Bronchial epithelial cell (primary cell): ENCODE data around the gene MAN1B1. TPM values are rescaled to one million over a fixed set of nuclear protein-coding genes. Genes with fewer than 3 reads are reported as not detected.

Source experiments
- DNase-seq: peaks from one replicate; pipeline ENCODE4 v3.0.0-alpha.2; 2010; ENCODE audit warnings: low read depth
- FAIRE-seq: peaks from 2 replicates; lab custom pipeline; 2011; peaks lifted over from hg19 to GRCh38; lab: Jason Lieb, UNC
- H3K27me3 ChIP-seq: 2 replicates; pipeline ENCODE4 v1.5.1; 2011; ENCODE audit warnings: low read length; ENCODE audit not compliant: control insufficient read depth, insufficient read depth
- H3K36me3 ChIP-seq: 2 replicates; pipeline ENCODE4 v1.5.1; 2011; ENCODE audit warnings: low read length; ENCODE audit not compliant: control insufficient read depth, insufficient read depth
- H3K4me3 ChIP-seq: 2 replicates; pipeline ENCODE4 v1.5.1; 2011; ENCODE audit warnings: mild to moderate bottlenecking, low read depth, low read length, control low read depth
- total RNA-seq: library from RNA; depleted of rRNA; stranded (reverse); fragments of >200 nt; gene quantifications from 2 replicates; pipeline ENCODE4 v1.2.1, GENCODE V29; 2014
- TF ChIP-seq, protein P1 (sequence below): IDR thresholded peaks from 2 replicates; pipeline ENCODE4 v1.5.1; 2011; ENCODE audit warnings: mild to moderate bottlenecking, moderate library complexity, low read length, control low read depth, inconsistent platforms; ENCODE audit not compliant: insufficient read depth, severe bottlenecking

The MAN1B1 gene
- total RNA-seq, 1 donor from 2014 or later = 65.3 TPM

DNA sequence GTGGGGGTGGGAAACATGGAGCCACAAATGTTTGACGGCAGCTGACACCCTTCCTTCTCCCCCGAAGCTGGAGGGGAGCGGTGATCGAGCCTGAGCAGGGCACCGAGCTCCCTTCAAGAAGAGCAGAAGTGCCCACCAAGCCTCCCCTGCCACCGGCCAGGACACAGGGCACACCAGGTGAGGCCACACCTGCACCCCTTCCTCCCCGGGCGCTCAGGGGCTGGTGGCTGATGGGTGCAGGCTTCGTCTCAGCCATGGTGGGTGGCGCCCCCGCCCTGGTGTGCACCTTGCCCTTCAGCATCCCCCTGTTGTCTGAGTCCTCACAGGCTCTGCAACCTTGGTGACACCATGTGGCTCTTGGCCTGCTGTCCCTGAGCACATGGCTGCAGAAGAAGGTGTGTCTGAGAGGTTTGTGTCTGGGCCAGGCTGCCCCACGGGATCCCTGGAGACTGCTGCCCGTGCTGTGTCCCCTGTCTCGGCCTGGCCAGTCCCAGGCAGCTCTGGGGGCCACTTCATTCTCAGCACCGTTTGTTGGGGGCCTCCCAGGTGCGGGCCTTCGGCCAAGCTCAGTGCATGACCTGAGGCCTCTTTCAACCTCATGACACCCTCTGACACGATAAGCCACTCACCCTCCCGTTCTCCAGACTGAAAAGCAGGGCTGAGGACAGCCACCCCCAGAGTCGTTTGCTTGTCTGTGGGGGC is 11.1 kb downstream of the MAN1B1 start:
- TF ChIP-seq, protein P1, sequence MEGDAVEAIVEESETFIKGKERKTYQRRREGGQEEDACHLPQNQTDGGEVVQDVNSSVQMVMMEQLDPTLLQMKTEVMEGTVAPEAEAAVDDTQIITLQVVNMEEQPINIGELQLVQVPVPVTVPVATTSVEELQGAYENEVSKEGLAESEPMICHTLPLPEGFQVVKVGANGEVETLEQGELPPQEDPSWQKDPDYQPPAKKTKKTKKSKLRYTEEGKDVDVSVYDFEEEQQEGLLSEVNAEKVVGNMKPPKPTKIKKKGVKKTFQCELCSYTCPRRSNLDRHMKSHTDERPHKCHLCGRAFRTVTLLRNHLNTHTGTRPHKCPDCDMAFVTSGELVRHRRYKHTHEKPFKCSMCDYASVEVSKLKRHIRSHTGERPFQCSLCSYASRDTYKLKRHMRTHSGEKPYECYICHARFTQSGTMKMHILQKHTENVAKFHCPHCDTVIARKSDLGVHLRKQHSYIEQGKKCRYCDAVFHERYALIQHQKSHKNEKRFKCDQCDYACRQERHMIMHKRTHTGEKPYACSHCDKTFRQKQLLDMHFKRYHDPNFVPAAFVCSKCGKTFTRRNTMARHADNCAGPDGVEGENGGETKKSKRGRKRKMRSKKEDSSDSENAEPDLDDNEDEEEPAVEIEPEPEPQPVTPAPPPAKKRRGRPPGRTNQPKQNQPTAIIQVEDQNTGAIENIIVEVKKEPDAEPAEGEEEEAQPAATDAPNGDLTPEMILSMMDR = no peak
- FAIRE-seq = no peak
- Histone ChIP-seq H3K27me3 (no peaks in the 10 kb centered on the region), H3K4me3 (no peak overlapping the region), H3K36me3 (peaks cover 41% of the 10 kb centered on the region)
- no peak for DNase-seq

DNA sequence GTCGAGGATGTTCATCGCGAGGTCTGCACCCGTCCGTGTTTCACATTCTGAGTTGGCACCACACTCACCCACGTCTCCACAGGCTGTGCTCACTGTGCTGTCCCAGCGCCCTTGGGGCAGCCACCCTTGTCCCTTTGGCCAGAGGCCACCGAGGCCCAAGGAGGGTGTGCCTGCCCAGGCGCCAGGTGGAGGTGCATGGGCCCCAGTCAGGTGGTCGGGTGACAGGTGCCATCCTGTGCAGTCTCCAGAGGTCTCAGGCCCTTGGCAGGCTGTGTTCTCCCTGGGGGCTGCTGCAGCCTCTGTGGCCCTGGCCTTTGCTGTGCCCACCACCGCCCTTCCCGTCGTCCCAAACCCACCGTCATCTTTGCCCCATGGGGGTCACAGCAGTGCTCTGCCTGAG is 12.4 kb downstream of the MAN1B1 start:
- TF ChIP-seq, protein P1 = no peak
- no peak for FAIRE-seq
- Histone ChIP-seq H3K4me3 (no peak overlapping the region), H3K27me3 (no peaks in the 10 kb centered on the region), H3K36me3 (peaks cover 48% of the 10 kb centered on the region)
- DNase-seq = no peak

DNA sequence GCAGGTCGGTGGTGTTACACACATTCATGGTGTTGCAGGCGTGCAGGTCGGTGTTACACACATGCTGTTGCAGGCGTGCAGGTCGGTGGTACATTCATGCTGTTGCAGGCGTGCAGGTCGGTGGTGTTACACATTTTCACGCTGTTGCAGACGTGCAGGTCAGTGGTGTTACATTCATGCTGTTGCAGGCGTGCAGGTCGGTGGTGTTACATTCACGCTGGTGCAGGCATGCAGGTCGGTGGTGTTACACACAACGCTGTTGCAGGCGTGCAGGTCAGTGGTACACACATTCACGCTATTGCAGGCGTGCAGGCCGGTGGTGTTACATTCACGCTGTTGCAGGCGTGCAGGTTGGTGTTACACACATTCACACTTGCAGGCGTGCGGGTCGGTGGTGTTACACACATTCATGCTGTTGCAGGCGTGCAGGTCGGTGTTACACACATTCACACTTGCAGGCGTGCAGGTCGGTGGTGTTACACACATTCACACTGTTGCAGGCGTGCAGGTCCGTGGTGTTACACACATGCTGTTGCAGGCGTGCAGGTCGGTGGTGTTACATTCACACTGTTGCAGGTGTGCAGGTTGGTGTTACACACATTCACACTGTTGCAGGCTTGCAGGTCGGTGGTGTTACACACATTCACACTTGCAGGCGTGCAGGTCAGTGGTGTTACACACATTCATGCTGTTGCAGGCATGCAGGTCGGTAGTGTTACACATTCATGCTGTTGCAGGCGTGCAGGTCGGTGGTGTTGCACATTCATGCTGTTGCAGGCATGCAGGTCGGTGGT is 16.6 kb downstream of the MAN1B1 start:
- TF ChIP-seq, protein P1 = no peak
- H3K36me3 ChIP-seq = peaks cover 44% of the 10 kb centered on the region
- peak; percentile 100 for FAIRE-seq
- DNase-seq = no peak
- no peak overlapping the region for H3K4me3 ChIP-seq
- H3K27me3 ChIP-seq = no peaks in the 10 kb centered on the region

DNA sequence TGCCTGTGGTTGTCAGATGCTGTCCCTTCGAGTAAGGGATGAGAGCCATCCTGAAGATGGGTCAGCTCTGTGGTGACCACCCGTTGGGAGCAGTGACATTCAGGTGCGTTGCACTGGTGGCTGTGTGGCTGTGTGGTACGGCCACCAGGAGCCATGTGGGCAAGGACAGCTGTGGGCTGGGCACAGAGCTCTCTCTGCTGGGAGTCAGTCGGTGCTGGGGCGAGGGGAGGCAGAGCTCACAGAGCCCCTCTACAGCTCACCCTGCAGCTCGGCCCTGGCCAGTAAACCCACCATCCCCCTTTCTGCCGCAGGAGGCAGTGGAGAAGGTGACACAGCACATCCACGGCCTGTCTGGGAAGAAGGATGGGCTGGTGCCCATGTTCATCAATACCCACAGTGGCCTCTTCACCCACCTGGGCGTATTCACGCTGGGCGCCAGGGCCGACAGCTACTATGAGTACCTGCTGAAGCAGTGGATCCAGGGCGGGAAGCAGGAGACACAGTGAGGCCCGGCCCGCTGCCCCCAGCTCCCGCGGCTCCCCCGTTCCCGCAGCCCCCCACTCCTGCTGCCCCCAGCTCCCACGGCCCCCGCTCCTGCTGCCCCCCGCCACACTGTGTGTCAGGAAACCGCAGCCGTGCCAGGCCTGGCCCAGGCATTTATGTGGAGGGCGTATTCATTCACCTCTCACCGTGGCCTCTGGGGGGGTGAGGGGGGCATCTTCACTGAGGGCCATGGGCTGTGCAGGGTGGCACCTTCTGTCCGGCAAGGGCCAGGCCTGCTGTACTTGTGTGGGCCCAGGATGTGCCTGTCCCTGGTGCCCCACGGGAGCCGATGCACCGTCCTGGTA is 19.3 kb downstream of the MAN1B1 start:
- no peak for DNase-seq
- Histone ChIP-seq H3K4me3 (no peak overlapping the region), H3K36me3 (peaks cover 40% of the 10 kb centered on the region), H3K27me3 (no peaks in the 10 kb centered on the region)
- TF ChIP-seq, protein P1 = no peak
- no peak for FAIRE-seq

DNA sequence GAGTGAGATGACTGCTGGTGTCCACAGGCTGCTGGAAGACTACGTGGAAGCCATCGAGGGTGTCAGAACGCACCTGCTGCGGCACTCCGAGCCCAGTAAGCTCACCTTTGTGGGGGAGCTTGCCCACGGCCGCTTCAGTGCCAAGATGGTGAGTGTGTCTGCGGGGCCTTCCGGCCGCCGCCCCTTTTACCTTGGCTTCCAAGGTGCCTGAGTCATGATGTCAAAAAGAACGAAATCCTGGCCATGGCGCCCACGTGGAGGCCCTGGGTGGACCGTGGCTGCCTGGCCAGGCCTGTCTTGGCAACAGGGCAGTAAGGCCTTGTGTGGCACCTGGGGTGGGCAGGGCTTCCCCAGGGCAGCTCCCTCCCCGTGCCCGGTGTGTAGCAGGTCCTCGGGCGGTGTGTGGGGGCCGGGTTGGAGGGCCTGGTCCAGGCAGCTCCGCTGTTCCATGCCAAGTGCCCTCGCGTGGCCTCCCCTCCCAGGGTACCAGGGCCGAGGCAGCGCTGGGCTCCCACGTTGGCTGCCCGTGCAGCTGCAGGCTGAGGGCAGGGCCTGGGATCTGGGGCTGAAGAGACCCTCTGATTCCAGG is 20.0 kb downstream of the MAN1B1 start:
- Histone ChIP-seq H3K27me3 (no peaks in the 10 kb centered on the region), H3K4me3 (no peak overlapping the region), H3K36me3 (peaks cover 36% of the 10 kb centered on the region)
- no peak for DNase-seq
- no peak for FAIRE-seq
- TF ChIP-seq, protein P1 = no peak
